H9 (cell line): Measurements from ENCODE around the gene CHRNG. TPM values are rescaled to one million over a fixed set of nuclear protein-coding genes. Genes with fewer than 3 reads are reported as not detected.

Experiments
- DNase-seq: peaks from one replicate; pipeline ENCODE4 v3.0.0-alpha.2; 2017
- H2AFZ ChIP-seq: one replicate; pipeline ENCODE4 v1.6.1; 2013; ENCODE audit warnings: mild to moderate bottlenecking, low read length, control low read depth, moderate library complexity
- H2AK5ac ChIP-seq: 2 replicates; pipeline ENCODE4 v1.6.1; 2013; ENCODE audit warnings: low read length, control low read depth, mixed read lengths; ENCODE audit not compliant: insufficient read length
- H2BK120ac ChIP-seq: one replicate; pipeline ENCODE4 v1.6.1; 2013; ENCODE audit warnings: low read depth, mild to moderate bottlenecking, low read length, control low read depth, inconsistent platforms; ENCODE audit not compliant: poor library complexity, severe bottlenecking
- H2BK12ac ChIP-seq: 2 replicates; pipeline ENCODE4 v1.6.1; 2013; ENCODE audit warnings: low read length, control low read depth, mixed read lengths, low read depth; ENCODE audit not compliant: insufficient read length
- H2BK15ac ChIP-seq: 2 replicates; pipeline ENCODE4 v1.6.1; 2013; ENCODE audit warnings: low read depth, low read length, control low read depth
- H2BK20ac ChIP-seq: one replicate; pipeline ENCODE4 v1.6.1; 2013; ENCODE audit warnings: low read depth, mild to moderate bottlenecking, low read length, control low read depth, inconsistent platforms; ENCODE audit not compliant: poor library complexity, severe bottlenecking
- H2BK5ac ChIP-seq: 2 replicates; pipeline ENCODE4 v1.6.1; 2013; ENCODE audit warnings: low read length, control low read depth, mixed read lengths; ENCODE audit not compliant: insufficient read length
- H3K14ac ChIP-seq: 2 replicates; pipeline ENCODE4 v1.6.1; 2013; ENCODE audit warnings: low read length, control low read depth; ENCODE audit not compliant: insufficient read depth
- H3K18ac ChIP-seq: 2 replicates; pipeline ENCODE4 v1.6.1; 2013; ENCODE audit warnings: low read depth, mild to moderate bottlenecking, mixed read lengths, low read length, control low read depth; ENCODE audit not compliant: insufficient read length
- H3K23ac ChIP-seq: 2 replicates; pipeline ENCODE4 v1.6.1; 2013; ENCODE audit warnings: low read length, control low read depth, mixed read lengths, low read depth; ENCODE audit not compliant: insufficient read length
- H3K23me2 ChIP-seq: 2 replicates; pipeline ENCODE4 v1.6.1; 2013; ENCODE audit warnings: low read depth, mild to moderate bottlenecking, mixed read lengths, low read length, control low read depth; ENCODE audit not compliant: insufficient read length, poor library complexity, severe bottlenecking
- H3K27ac ChIP-seq: 2 replicates; pipeline ENCODE4 v1.5.1; 2013; ENCODE audit warnings: low read length, control low read depth, mixed read lengths, low read depth; ENCODE audit not compliant: insufficient read length
- H3K27me3 ChIP-seq: 2 replicates; pipeline ENCODE4 v1.6.1; 2013; ENCODE audit warnings: low read length, control low read depth, inconsistent platforms; ENCODE audit not compliant: insufficient read depth
- H3K4ac ChIP-seq: 2 replicates; pipeline ENCODE4 v1.6.1; 2013; ENCODE audit warnings: low read depth, mild to moderate bottlenecking, control low read depth, inconsistent platforms, low read length, moderate library complexity
- H3K4me1 ChIP-seq: 2 replicates; pipeline ENCODE4 v1.6.1; 2013; ENCODE audit warnings: low read length, control low read depth, inconsistent platforms; ENCODE audit not compliant: insufficient read depth
- H3K4me2 ChIP-seq: 2 replicates; pipeline ENCODE4 v1.6.1; 2013; ENCODE audit warnings: low read length, control low read depth, mixed read lengths; ENCODE audit not compliant: insufficient read length, insufficient read depth
- H3K56ac ChIP-seq: 2 replicates; pipeline ENCODE4 v1.6.1; 2013; ENCODE audit warnings: low read depth, mild to moderate bottlenecking, mixed read lengths, low read length, control low read depth; ENCODE audit not compliant: insufficient read length
- H3K79me1 ChIP-seq: 2 replicates; pipeline ENCODE4 v1.6.1; 2013; ENCODE audit warnings: low read depth, mild to moderate bottlenecking, moderate library complexity, low read length, control low read depth, inconsistent platforms; ENCODE audit not compliant: insufficient read depth, poor library complexity, severe bottlenecking
- H3K79me2 ChIP-seq: 2 replicates; pipeline ENCODE4 v1.6.1; 2013; ENCODE audit warnings: low read length, control low read depth, inconsistent platforms; ENCODE audit not compliant: insufficient read depth
- H3K9ac ChIP-seq: 2 replicates; pipeline ENCODE4 v1.6.1; 2013; ENCODE audit warnings: low read length, control low read depth, mixed read lengths; ENCODE audit not compliant: insufficient read length; ENCODE audit errors: extremely low read depth
- H3K9me3 ChIP-seq: one replicate; pipeline ENCODE4 v1.6.1; 2013; ENCODE audit warnings: low read depth, low read length, inconsistent platforms; ENCODE audit not compliant: control insufficient read depth
- H3T11ph ChIP-seq: one replicate; pipeline ENCODE4 v1.6.1; 2013; ENCODE audit warnings: mild to moderate bottlenecking, low read length, control low read depth, inconsistent platforms
- H4K20me1 ChIP-seq: one replicate; pipeline ENCODE4 v1.6.1; 2013; ENCODE audit not compliant: control insufficient read depth, insufficient read length, insufficient read depth
- H4K5ac ChIP-seq: 2 replicates; pipeline ENCODE4 v1.6.1; 2013; ENCODE audit warnings: low read depth, mild to moderate bottlenecking, mixed read lengths, low read length, control low read depth; ENCODE audit not compliant: insufficient read length
- H4K8ac ChIP-seq: replicated peaks from 2 replicates; pipeline ENCODE4 v1.6.1; 2013; ENCODE audit warnings: low read length, control low read depth, mixed read lengths, low read depth; ENCODE audit not compliant: insufficient read length
- H4K91ac ChIP-seq: 2 replicates; pipeline ENCODE4 v1.6.1; 2013; ENCODE audit warnings: low read depth, mild to moderate bottlenecking, moderate library complexity, mixed read lengths, low read length, control low read depth; ENCODE audit not compliant: insufficient read length
- H3K27ac Mint-ChIP-seq, 3 experiments: 2 replicates in 2 of 3; 3 replicates in 1 of 3; pipeline ENCODE4 v1.8.0; 2020 to 2021; ENCODE audit warnings: mixed read lengths in 3 of 3, mild to moderate bottlenecking in 1 of 3, moderate library complexity in 1 of 3
- H3K27me3 Mint-ChIP-seq: 2 replicates; pipeline ENCODE4 v1.8.0; 2021; ENCODE audit warnings: low read depth, mild to moderate bottlenecking, moderate library complexity, mixed read lengths
- H3K36me3 Mint-ChIP-seq, 3 experiments: 2 replicates in 2 of 3; 3 replicates in 1 of 3; pipeline ENCODE4 v1.8.0; 2020 to 2021; ENCODE audit warnings: low read depth in 3 of 3, mixed read lengths in 3 of 3; ENCODE audit not compliant: insufficient read depth in 1 of 3
- H3K4me1 Mint-ChIP-seq, 2 experiments: 2 replicates each; pipeline ENCODE4 v1.8.0; 2020; ENCODE audit warnings: mixed read lengths in 2 of 2
- H3K4me3 Mint-ChIP-seq, 2 experiments: 2 replicates in 1 of 2; 3 replicates in 1 of 2; pipeline ENCODE4 v1.8.0; 2020 to 2021; ENCODE audit warnings: mild to moderate bottlenecking in 2 of 2, mixed read lengths in 2 of 2, moderate library complexity in 1 of 2
- H3K9me3 Mint-ChIP-seq, 2 experiments: 2 replicates in 1 of 2; 3 replicates in 1 of 2; pipeline ENCODE4 v1.8.0; 2020; ENCODE audit warnings: mild to moderate bottlenecking in 2 of 2, mixed read lengths in 2 of 2, moderate library complexity in 1 of 2
- WGBS: extraction: QIAGEN DNeasy Blood & Tissue Kit; methylation state at CpG from one replicate; pipeline ENCODE4 v1.1.7; 2013; ENCODE audit warnings: missing lambda C conversion rate, low lambda C conversion rate, mixed read lengths; ENCODE audit not compliant: insufficient read length; ENCODE audit errors: extremely low coverage; 5-methylcytosine and 5-hydroxymethylcytosine counted together
- total RNA-seq: library from RNA; stranded (reverse); gene quantifications from 2 replicates; pipeline ENCODE4 v1.2.1, GENCODE V29; 2021
- TF ChIP-seq, protein P1 (sequence below): fragments of 200-600 bp; sonication (generic); conservative IDR thresholded peaks from 3 replicates; pipeline ENCODE4 v1.8.0; 2021; ENCODE audit warnings: antibody characterized with exemption, mild to moderate bottlenecking

CHRNG gene
- total RNA-seq, 1 experiment from 2014 or later, result not detected

- H4K8ac ChIP-seq, result no peak overlapping the region
- H3K27me3 ChIP-seq, result no peaks in the 10 kb centered on the region
- H3K9ac ChIP-seq, result no peak overlapping the region
- WGBS, result no CpG with 5 or more reads among the region's 9 CpGs
- H2BK20ac ChIP-seq, result no peak overlapping the region
- H3K9me3 ChIP-seq, result no peaks in the 10 kb centered on the region
- H4K20me1 ChIP-seq, result no peaks in the 10 kb centered on the region
- peak overlapping the region in 1 of 2 experiments; percentile 50; a peak in 1 of 5 replicates for H3K4me3 Mint-ChIP-seq
- no peak for DNase-seq
- H2AK5ac ChIP-seq, result no peak overlapping the region
- H3K56ac ChIP-seq, result no peak overlapping the region
- no peaks in the 10 kb centered on the region for H3K23me2 ChIP-seq
- no peaks in the 10 kb centered on the region for H3K79me1 ChIP-seq
- no peak overlapping the region for H3K23ac ChIP-seq
- no peak overlapping the region for H4K5ac ChIP-seq
- no peak overlapping the region for H3K4me2 ChIP-seq
- no peak overlapping the region for H2BK5ac ChIP-seq
- H2BK15ac ChIP-seq, result no peak overlapping the region
- H3K14ac ChIP-seq, result no peak overlapping the region
- H3K4me1 ChIP-seq, result no peaks in the 10 kb centered on the region
- no peak overlapping the region for H3K18ac ChIP-seq
- H3K27me3 Mint-ChIP-seq, result peaks cover 46% of the 10 kb centered on the region
- no peak overlapping the region for H4K91ac ChIP-seq
- no peak overlapping the region for H2BK120ac ChIP-seq
- H3K27ac ChIP-seq, result no peak overlapping the region
- H3K36me3 Mint-ChIP-seq, result no peaks in the 10 kb centered on the region
- H3T11ph ChIP-seq, result no peak overlapping the region
- TF ChIP-seq, protein P1, sequence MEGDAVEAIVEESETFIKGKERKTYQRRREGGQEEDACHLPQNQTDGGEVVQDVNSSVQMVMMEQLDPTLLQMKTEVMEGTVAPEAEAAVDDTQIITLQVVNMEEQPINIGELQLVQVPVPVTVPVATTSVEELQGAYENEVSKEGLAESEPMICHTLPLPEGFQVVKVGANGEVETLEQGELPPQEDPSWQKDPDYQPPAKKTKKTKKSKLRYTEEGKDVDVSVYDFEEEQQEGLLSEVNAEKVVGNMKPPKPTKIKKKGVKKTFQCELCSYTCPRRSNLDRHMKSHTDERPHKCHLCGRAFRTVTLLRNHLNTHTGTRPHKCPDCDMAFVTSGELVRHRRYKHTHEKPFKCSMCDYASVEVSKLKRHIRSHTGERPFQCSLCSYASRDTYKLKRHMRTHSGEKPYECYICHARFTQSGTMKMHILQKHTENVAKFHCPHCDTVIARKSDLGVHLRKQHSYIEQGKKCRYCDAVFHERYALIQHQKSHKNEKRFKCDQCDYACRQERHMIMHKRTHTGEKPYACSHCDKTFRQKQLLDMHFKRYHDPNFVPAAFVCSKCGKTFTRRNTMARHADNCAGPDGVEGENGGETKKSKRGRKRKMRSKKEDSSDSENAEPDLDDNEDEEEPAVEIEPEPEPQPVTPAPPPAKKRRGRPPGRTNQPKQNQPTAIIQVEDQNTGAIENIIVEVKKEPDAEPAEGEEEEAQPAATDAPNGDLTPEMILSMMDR, result no peak
- no peaks in the 10 kb centered on the region for H3K79me2 ChIP-seq
- H3K4ac ChIP-seq, result no peak overlapping the region
- H3K4me1 Mint-ChIP-seq, result peaks cover 13 to 27% of the 10 kb centered on the region in 2 experiments
- no peak overlapping the region for H2BK12ac ChIP-seq
- no peak overlapping the region for H2AFZ ChIP-seq
- H3K9me3 Mint-ChIP-seq, result no peaks in the 10 kb centered on the region
- H3K27ac Mint-ChIP-seq, result peak overlapping the region in 1 of 3 experiments; percentile 84; a peak in 1 of 7 replicates
Observed at GRCh38 chr2:232530626-232531260, 8.7 kb upstream of the CHRNG start.
